Sigmoid colon (tissue), 3 donors: ENCODE measurements around the gene EP400.

ENCODE experiments used
- POLR2A ChIP-seq, 2 donors: fragments of 450-650 bp; IDR thresholded peaks; one replicate each; pipeline ENCODE4 v1.6.1; 2016; ENCODE audit warnings: antibody characterized with exemption in 2 of 2, mild to moderate bottlenecking in 2 of 2, moderate library complexity in 2 of 2
- TF ChIP-seq, protein P1 (sequence below), 4 experiments: fragments of 450-650 bp in 3 of 4; fragments of 200-600 bp in 1 of 4; IDR thresholded peaks; one replicate each; pipeline ENCODE4 v1.5.1; 2016 to 2019; ENCODE audit warnings: antibody characterized with exemption in 4 of 4, mild to moderate bottlenecking in 3 of 4, moderate library complexity in 2 of 4

- TF ChIP-seq, protein P1, sequence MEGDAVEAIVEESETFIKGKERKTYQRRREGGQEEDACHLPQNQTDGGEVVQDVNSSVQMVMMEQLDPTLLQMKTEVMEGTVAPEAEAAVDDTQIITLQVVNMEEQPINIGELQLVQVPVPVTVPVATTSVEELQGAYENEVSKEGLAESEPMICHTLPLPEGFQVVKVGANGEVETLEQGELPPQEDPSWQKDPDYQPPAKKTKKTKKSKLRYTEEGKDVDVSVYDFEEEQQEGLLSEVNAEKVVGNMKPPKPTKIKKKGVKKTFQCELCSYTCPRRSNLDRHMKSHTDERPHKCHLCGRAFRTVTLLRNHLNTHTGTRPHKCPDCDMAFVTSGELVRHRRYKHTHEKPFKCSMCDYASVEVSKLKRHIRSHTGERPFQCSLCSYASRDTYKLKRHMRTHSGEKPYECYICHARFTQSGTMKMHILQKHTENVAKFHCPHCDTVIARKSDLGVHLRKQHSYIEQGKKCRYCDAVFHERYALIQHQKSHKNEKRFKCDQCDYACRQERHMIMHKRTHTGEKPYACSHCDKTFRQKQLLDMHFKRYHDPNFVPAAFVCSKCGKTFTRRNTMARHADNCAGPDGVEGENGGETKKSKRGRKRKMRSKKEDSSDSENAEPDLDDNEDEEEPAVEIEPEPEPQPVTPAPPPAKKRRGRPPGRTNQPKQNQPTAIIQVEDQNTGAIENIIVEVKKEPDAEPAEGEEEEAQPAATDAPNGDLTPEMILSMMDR (IDR thresholded peaks at IDR 0.05), result no peak
- TF ChIP-seq POLR2A (IDR thresholded peaks at IDR 0.05), result no peak
These were observed 1.5 kb upstream of the EP400 start for GRCh38 chr12:131948166-131948712.
